Forelimb muscle (tissue), 1 donor: ENCODE measurements around the gene UBE2J2. TPM values are rescaled to one million over a fixed set of nuclear protein-coding genes. Genes with fewer than 3 reads are reported as not detected.

Experiments
- DNase-seq: peaks from one replicate; pipeline ENCODE4 v3.0.0-alpha.2; 2013; ENCODE audit warnings: low read depth
- polyA plus RNA-seq: library from polyadenylated mRNA; unstranded; fragments of 120-200 nt; gene quantifications from one replicate; pipeline ENCODE4 v1.2.1, GENCODE V29; 2013; ENCODE audit not compliant: insufficient read length

UBE2J2 gene
- polyA plus RNA-seq, 1 donor, result 38.8 TPM

DNA sequence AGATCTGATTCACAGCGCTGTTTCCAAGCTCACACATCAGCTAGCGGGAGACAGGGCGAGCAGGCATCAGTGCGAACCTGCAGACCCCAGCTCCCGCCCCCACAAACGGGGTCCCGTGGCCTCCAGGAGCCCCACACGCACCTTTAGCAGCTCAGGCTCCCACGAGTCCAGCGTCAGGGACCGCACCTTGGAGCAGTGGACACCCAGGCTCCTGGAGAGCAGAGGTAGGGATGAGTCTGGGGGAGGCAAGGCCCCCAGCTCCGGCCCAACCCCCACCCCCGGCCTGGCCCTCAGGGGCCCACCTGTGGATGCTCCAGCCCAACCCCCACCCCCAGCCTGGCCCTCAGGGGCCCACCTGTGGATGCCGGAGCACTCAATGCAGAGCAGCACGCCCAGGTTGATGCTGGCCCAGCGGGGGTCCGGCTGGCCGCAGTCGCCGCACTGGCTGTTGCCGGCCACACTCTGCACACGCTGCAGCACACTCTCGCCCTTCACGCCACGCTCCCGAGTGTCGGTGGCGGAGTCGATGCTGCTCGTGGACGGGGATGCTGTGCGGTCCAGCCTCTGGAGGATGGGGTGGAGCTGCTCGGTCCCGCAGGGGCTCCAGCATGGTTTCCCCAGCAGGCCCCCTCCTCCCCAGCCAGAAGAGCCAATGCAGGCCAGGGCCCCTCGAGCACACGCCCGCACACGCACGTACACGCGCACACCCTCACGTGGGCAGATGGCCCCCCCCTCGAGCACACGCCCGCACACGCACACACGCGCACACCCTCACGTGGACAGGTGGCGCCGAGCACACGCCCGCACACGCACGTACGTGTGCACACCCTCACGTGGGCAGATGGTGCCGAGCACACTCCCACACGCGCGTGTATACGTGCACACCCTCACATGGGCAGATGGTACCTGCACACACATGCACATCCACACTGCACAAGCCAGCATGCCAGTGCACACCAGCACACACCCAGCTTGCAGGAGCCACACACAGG is 22.7 kb upstream of the UBE2J2 start:
- no peak for DNase-seq

DNA sequence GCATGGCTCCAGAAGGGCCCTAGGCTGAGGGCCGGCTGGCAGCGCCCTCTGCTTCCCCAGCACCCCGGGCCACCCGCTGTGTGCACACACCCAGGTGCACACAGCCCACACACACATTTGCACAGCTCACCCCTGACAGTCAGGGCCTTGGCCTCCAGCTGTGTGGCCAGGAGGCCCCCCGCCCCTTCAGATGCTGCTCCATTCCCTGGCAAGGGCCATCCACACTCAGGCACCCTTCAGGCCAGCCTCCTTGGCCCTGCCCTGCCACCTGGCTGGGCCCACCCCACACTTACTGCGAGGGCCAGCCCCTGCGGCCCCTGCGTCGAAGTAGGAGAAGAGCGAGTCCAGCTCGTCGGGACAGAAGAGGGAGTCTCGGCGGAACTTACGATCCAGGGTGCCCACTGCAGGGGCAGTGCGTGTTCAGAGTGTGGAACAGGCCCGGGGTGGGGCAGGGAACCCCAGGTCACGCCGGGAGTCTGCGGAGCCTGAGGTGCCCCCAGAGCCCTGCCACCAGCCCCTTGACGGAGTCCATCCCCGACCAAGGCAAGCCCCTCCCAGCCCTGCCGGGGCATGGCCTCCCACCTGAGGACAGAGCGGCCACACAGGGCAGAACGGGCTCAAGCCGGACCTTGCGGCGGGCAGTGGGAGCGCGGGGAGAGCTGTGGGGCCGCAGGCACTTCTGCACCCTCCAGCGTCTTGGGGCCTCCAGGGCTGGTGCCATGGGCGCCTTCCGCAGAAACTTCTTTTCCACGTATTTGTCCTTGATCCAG is 21.7 kb upstream of the UBE2J2 start:
- DNase-seq, result no peak

DNA sequence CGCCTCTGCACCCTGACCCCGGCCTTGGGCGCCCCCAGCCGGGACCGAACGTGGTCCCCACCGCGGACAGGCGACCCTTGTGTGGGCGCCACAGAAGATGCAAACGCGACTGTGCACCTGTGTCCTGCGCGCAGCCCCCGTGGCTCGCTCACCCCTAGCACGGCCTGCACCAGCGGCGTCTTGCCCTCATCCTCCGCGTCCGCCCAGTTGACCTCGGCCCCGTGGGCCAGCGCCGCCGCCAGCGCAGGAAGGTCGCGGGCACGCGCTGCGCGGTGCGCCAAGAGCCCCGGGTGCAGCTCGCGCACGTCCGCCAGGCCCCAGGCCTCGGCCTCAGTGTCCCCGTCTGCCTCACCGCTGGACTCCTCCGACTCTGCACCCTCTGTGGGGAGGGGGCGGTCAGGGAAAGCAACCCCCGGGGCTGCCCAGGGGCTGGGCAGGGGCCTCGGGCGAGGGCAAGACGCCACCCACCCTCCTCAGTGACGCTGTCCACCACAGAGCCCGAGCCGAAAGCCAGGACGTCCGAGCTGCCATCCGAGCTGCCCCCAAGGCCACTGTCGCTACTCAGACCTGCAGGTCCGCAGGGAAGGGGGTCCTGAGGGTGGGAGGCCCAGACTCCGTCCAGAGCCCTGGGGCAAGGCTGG is 20.7 kb upstream of the UBE2J2 start:
- DNase-seq, result no peak

DNA sequence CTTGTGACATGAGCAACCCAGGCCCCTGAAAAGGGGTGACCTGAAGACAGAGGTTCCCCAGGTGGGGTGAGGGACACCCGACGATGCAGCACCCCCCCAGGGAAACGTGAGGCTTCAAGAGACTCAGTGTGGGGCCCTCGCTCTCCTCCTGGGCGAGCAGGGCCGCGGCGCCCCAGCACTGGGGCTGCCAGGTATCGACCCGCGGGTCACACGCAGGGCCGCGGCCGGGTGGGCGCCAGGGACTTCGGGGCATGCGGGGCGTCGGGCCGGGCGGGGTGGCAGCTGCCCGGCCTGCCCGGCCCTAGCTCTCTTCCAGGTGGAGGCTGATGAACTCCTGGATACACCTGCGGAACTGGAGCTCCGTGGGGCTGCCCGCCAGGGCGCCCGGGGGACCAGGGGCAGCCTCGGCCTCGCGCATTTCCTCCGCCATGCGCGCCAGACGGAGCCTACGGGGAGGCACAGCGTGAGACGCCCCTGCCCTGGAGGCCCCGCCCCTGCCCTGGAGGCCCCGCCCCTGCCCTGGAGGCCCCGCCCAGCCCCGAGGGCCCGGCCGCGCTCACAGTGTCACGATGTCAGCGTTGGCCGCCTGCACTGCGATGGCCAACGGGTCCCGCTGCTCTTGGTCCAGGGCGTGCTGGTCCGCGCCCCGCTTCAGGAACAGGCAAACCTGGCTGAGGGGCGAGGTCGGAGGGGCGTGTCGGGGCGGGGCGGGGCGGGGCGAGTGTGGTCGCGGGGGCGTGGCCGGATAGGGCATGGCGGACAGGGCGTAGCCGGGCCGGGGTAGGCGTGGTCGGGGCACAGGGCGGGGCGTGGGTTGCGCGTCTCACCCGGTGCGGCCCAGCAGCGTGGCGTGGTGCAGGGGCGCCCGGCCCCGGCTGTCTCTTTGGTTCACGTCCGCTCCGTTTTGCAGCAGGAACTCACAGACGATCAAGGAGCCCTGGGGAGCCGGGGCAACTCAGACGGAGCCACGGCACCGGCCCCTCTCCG is 19.9 kb upstream of the UBE2J2 start:
- no peak for DNase-seq

DNA sequence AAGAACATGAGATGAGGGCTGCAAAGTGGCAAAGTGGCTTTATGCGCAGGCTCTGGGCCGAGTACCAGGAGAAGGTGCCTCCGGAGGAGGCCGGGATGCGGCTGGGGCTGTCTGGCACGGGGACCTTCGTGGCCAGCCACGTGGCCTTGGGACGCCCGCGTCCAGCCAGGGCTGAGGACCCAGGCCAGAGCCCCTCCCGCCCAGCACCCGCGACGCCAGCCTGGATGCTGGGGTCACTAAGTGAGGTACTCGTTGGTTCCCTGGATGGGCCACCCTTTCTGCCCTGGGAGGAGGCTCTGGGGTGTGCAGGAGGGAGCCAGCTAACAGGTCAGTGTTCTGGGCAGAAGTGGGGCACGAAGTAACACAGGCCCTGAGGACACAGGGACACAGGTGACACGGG is 19.2 kb upstream of the UBE2J2 start:
- DNase-seq, result no peak

DNA sequence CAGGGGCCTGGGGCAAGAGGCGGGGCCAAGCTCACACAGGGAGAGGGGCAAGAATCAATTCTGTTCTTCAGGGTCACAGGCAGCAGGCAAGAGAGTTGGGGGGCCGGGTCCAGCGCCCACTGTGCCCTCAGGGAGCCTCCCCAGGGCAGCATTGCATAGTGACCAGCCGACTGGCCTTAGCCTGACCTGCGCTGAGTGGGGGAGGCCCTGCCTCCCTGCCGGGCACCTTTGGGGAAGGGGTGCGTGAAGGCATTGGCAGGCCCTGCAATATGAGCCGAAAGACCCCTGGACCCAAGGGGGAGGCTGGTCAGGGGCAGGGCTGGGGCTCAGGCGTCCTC is 18.8 kb upstream of the UBE2J2 start:
- no peak for DNase-seq

DNA sequence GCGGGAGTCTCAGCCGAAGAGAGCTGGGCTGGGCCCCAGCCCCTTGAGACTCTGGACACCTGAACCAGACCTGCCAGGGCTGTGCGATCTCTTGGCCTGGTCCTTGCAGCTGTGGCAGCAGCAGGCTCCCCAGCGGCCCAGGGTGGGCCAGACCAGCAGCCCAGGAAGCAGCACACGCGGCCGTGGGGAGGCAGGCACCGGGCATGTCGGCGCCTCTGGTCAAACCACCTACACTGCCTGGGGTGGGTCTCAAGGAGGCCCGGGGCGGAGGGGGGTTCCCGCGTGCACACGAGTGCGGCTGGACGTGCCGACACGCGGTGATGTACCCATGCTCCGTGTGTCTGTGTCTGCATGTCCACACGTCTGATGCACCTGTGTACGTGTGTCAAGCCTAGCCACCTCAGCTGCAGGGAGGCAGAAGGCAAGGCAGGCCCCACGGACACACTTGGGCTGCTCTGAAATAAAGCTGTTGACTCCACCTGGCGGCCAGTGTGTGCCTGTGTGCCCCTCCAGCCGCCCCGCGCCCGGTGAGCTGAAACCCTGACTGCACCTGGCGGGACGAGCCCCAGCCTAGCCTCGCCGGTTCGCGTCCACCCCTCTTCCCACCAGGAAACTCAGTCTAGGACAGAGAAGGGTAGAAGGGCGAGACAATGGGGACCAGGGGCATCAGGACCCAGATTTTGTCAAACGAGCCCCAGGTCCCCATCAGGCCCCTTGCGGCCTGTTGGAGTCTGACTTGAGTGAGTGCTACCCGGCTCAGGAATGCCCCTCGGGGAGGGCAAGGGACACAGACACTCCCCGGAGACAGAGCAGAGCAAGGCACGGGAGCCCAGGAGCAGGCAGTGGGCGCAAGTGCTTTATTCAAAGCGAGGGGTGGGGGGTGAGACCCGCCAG is 18.1 kb upstream of the UBE2J2 start:
- DNase-seq, result no peak

DNA sequence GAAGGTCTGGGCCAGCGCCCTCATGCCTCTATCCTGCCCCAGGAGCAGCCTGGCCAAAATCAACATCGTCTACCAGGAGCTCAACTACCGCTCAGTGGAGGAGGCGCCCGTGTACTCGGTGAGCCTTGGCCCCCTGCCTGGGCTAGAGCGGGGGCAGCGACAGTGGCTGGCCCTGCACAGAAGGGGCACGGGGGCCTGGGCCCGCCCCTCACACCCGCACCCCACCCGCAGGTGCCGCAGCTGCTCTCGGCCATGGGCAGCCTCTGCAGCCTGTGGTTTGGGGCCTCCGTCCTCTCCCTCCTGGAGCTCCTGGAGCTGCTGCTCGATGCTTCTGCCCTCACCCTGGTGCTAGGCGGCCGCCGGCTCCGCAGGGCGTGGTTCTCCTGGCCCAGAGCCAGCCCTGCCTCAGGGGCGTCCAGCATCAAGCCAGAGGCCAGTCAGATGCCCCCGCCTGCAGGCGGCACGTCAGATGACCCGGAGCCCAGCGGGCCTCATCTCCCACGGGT is 17.4 kb upstream of the UBE2J2 start:
- DNase-seq, result no peak

DNA sequence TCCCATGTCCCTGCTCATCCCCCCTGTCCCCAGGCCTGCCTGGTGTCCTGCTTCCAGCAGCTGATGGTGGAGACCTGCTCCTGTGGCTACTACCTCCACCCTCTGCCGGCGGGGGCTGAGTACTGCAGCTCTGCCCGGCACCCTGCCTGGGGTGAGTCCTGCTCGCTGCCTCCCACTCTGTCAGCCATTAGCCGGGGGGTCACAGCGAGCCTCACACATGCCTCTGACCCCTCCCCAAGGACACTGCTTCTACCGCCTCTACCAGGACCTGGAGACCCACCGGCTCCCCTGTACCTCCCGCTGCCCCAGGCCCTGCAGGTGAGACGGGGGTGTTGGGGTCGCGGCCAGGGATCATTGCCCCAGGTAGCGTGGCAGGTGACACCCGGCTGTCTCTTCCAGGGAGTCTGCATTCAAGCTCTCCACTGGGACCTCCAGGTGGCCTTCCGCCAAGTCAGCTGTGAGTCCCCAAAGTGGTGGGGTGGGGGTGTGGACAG is 16.6 kb upstream of the UBE2J2 start:
- DNase-seq, result no peak

DNA sequence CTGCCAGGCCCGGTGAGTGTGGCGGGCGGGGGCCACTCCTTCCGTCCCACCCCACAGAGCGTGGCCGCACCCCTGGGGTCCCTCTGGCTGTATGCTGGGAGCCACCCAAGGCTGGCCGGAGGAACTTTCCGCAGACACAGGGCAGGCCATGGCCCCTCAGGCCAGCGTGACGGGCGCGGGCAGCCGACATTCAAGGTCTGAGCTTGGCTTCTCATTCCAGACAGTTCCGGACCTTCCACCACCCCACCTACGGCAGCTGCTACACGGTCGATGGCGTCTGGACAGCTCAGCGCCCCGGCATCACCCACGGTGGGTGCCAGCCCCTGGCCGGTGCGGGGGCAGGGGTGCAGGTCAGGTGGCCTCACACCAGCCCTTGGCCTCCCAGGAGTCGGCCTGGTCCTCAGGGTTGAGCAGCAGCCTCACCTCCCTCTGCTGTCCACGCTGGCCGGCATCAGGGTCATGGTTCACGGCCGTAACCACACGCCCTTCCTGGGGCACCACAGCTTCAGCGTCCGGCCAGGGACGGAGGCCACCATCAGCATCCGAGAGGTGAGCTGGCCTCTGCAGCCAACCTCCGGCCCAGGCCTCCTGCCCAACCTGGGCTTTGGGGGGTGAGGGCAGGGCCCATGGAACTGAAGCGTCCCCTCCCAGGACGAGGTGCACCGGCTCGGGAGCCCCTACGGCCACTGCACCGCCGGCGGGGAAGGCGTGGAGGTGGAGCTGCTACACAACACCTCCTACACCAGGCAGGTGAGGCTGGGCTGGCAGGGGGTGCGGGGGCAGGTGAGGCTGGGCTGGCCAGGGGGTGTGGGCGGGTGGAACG is 13.8 kb upstream of the UBE2J2 start:
- DNase-seq, result no peak

DNA sequence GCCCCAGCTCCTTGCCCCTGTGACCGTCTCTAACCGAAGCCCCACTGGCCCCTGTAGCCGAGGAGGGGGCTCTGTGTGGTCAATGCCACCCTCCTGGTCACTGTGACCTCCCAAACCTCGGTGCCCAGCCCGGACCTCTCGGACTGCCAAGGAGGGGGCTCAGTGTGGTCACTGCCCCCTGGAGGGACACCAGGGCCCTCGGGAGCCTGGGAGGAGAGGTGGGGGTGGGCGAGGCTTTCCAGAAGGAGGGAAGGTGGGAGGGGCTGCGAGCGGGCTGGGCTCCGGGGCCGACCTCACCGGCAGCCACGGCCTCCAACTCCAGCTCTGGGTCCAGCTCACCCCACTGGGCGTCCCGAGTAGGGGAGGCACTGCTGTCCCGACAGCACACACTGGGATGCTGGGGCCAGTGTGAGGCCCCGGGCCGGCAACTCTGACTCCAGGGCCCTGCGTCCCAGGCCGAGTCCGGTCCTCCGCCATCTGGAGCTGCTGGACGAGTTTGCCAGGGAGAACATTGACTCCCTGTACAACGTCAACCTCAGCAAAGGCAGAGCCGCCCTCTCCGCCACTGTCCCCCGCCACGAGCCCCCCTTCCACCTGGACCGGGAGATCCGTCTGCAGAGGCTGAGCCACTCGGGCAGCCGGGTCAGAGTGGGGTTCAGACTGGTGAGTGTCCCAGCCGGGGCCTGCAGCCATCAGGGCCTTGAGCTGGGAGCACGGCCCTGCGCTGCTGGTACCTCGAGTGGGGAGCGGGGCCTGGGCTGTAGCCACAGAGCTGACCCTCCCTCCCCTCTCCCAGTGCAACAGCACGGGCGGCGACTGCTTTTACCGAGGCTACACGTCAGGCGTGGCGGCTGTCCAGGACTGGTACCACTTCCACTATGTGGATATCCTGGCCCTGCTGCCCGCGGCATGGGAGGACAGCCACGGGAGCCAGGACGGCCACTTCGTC is 12.9 kb upstream of the UBE2J2 start:
- DNase-seq, result no peak

DNA sequence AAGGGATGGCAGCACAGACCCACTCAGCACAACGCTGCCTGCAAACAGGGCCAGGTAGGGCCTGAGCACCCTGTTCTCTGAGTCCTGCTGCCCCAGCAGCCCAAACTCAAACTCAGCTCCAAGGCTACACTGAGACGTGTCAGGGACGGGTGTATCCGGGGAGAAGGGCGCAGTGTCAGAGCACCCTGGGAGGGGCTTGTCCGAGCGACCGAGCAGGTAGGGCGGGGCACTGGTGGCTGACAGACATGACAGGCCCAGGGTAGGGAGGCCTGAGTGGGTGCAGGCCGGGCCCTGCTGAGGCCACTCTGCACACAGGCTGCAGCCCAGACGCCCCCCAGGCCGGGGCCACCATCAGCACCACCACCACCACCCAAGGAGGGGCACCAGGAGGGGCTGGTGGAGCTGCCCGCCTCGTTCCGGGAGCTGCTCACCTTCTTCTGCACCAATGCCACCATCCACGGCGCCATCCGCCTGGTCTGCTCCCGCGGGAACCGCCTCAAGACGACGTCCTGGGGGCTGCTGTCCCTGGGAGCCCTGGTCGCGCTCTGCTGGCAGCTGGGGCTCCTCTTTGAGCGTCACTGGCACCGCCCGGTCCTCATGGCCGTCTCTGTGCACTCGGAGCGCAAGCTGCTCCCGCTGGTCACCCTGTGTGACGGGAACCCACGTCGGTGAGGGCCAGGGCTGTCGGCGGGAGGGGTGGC is 12.1 kb upstream of the UBE2J2 start:
- DNase-seq, result no peak

DNA sequence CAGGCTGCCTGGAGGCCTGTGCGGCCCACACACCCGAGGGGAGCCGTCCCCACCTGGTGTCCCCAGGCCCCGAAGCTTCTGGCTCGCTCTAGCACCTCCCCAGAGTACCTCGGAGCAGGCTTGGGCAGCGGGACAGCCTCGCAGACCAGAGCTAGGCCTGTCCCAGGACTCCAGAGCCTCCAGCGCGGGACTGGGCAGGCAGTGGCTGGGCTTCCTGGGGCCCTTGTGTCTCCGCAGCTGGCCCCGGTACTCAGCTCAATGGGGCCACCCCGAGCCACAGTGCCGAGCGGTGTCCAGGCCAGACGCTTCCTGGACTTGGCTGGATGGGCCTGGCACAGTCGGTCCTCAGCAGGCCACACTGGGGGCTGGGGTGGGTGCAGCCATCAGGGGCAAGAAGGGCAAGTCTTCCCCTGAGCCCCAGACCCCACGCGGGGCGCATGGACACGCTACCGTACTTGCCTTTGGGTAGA is 11.5 kb upstream of the UBE2J2 start:
- DNase-seq, result no peak

DNA sequence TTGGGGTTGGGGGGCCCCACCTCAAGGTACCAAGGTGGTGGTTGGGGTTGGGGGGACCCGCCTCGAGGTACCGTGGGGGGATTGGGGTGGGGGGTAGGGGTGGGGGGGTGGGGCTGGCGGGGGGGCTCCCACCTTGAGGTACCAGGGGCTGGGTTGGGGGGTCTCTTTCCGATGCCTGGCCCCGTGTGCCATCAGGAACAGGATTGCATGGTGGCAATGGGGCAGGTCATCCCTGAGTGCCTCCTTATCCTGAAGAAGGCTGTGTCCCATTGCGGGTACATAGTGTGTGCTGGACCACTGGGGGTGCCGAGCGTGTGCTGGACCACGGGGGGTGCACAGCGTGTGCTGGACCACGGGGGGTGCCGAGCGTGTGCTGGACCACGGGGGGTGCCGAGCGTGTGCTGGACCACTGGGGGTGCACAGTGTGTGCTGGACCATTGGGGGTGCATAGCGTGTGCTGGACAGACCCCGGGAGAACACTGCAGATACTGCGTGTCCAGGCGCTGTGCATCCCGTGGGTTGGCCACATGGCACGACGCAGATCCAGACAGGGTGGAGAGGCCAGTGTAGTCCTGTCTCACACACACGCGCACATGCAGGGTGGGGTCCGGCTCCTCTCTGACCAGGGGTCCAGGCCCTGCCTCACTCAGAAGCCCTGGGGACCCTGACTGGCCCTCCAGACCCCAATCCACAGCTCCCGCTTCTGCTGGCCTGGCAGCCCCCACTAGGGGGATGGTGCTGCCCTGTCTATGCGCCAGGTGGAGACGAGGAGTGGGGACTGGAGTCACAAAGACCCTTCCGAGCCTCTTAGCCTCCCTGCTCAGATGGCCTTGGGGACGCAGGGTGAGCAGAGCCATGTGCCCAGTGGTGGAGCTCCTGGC is 10.8 kb upstream of the UBE2J2 start:
- no peak for DNase-seq

DNA sequence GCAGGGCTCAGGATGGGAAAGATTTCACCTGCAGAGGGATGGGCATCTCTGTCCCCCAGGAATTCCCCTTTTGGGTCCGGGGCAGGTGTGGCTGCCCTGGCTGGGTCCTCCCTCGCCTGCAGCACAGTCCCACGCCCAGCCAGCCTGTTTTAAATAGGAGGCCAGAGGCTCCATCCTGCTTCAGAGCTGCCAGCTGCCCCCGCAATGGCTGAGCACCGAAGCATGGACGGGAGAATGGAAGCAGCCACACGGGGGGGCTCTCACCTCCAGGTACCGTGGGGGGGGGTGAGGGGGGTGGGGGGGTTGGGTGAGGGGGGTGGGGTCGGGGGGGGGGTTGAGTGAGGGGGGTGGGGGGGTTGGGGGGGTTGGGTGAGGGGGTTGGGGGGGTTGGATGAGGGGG is 10.2 kb upstream of the UBE2J2 start:
- no peak for DNase-seq

DNA sequence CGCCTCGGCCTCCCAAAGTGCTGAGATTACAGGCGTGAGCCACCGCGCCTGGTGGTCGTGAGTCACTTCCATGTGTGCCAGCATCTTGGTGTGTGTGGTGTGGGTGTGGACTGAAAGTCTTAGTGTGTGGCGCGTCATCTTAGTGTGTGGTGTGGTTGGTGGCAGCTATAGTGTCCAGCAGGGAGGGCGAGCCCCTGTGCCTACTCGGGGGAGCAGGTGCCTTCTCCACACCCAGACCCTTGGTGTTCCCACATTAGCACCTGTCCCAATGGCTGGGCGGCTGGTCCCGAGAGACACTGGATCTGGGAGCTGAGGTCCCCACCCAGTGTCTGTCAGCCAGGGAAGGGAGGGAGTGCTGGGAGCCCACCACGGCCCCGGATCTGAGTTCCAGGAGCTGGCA is 9.3 kb upstream of the UBE2J2 start:
- DNase-seq, result no peak
